HepG2 (cell line): Measurements from ENCODE around the gene SSR2. TPM values are rescaled to one million over a fixed set of nuclear protein-coding genes. Genes with fewer than 3 reads are reported as not detected.

ENCODE experiments used
- ATAC-seq: fragments of 200-7000 bp; cut with Tn5 transposase; 3 replicates; pipeline ENCODE4 v1.9.1; 2020; ENCODE audit warnings: mild to moderate bottlenecking, moderate library complexity
- BruUV-seq: library from RNA; stranded (reverse); fragments of 400-500 nt; replicated peaks from 2 replicates; lab custom pipeline; 2021; lab: Mats Ljungman, UMichigan
- CTCF ChIA-PET: fragments of 300-600 bp; formaldehyde crosslinking; extraction: SDS; loops from one replicate; lab custom pipeline; 2021; ENCODE audit warnings: low total read pairs, inconsistent platforms, low intra/inter-chr PET ratio; lab: Yijun Ruan, JAX
- POLR2A ChIA-PET: fragments of 350-600 bp; sonication (Branson Sonifier 250); formaldehyde crosslinking; loops from one replicate; lab custom pipeline; 2020; ENCODE audit warnings: antibody characterized with exemption, inconsistent platforms; lab: Yijun Ruan, JAX
- DNase-seq: peaks from one replicate; pipeline ENCODE4 v3.0.0-alpha.2; 2015; ENCODE audit warnings: low spot score
- FAIRE-seq: peaks from 3 replicates; lab custom pipeline; 2011; peaks lifted over from hg19 to GRCh38; lab: Jason Lieb, UNC
- H2AFZ ChIP-seq: one replicate; pipeline ENCODE4 v1.6.1; 2011; ENCODE audit warnings: low read length, inconsistent platforms
- H3K27ac ChIP-seq: fragments of 300-600 bp; 3 replicates; pipeline ENCODE4 v1.8.0; 2011; ENCODE audit warnings: mixed run types, mild to moderate bottlenecking, mixed read lengths, low read length, inconsistent platforms; ENCODE audit not compliant: insufficient read depth; ENCODE audit errors: extremely low read length
- H3K27me3 ChIP-seq, 2 experiments: fragments of 200-600 bp in 1 of 2; 2 replicates in 1 of 2; 3 replicates in 1 of 2; pipeline versions ENCODE4 v1.6.0 to v1.8.0; 2011; ENCODE audit warnings: low read length in 2 of 2, mild to moderate bottlenecking in 2 of 2, moderate library complexity in 2 of 2, inconsistent platforms in 1 of 2; ENCODE audit not compliant: insufficient read depth in 2 of 2, control insufficient read depth in 1 of 2
- H3K36me3 ChIP-seq, 2 experiments: fragments of 200-600 bp in 1 of 2; replicated peaks in 1 of 2; 2 replicates in 1 of 2; 3 replicates in 1 of 2; pipeline versions ENCODE4 v1.5.1 to v1.8.0; 2011; ENCODE audit warnings: low read length in 2 of 2, inconsistent platforms in 1 of 2; ENCODE audit not compliant: insufficient read depth in 2 of 2, control insufficient read depth in 1 of 2
- H3K4me1 ChIP-seq: 2 replicates; pipeline ENCODE4 v1.5.1; 2012; ENCODE audit warnings: low read length, inconsistent platforms; ENCODE audit not compliant: insufficient read depth
- H3K4me2 ChIP-seq: 2 replicates; pipeline ENCODE4 v1.6.0; 2011; ENCODE audit warnings: low read depth, low read length, inconsistent platforms
- H3K4me3 ChIP-seq, 3 experiments: fragments of 200-600 bp in 1 of 3; sonication (generic), shearing (Covaris generic) in 1 of 3; replicated peaks in 1 of 3; 2 replicates each; pipeline ENCODE4 v1.5.1; 2011 to 2016; ENCODE audit warnings: low read length in 3 of 3, inconsistent platforms in 2 of 3, low read depth in 2 of 3, mild to moderate bottlenecking in 2 of 3, control low read depth in 1 of 3, mixed read lengths in 1 of 3; ENCODE audit not compliant: insufficient read depth in 1 of 3
- H3K79me2 ChIP-seq: one replicate; pipeline ENCODE4 v1.6.1; 2011; ENCODE audit warnings: low read length, inconsistent platforms; ENCODE audit not compliant: insufficient read depth
- H3K9ac ChIP-seq: 2 replicates; pipeline ENCODE4 v1.6.0; 2011; ENCODE audit warnings: mild to moderate bottlenecking, low read depth, low read length, inconsistent platforms; ENCODE audit not compliant: insufficient read depth
- H3K9me3 ChIP-seq: 2 replicates; pipeline ENCODE4 v1.5.1; 2012; ENCODE audit warnings: mild to moderate bottlenecking, low read length
- H4K20me1 ChIP-seq: 2 replicates; pipeline ENCODE4 v1.6.0; 2011; ENCODE audit warnings: inconsistent platforms, mild to moderate bottlenecking, low read length, moderate library complexity; ENCODE audit not compliant: insufficient read depth
- ELF3 ChIP-seq: IDR thresholded peaks from 2 replicates; pipeline ENCODE4 v1.6.1; 2016; ENCODE audit warnings: missing genetic modification reagents, missing compliant biosample characterization
- PHF21A ChIP-seq: sonication (generic); formaldehyde crosslinking; IDR thresholded peaks from 2 replicates; pipeline ENCODE4 v1.5.0; 2020; ENCODE audit warnings: mild to moderate bottlenecking, missing genetic modification reagents
- RARA ChIP-seq: IDR thresholded peaks from 2 replicates; pipeline ENCODE4 v1.6.1; 2016; ENCODE audit warnings: missing genetic modification reagents, missing compliant biosample characterization
- RXRB ChIP-seq: IDR thresholded peaks from 2 replicates; pipeline ENCODE4 v1.6.1; 2016; ENCODE audit warnings: borderline replicate concordance, missing genetic modification reagents, missing compliant biosample characterization
- TAF15 ChIP-seq: fragments of 200-400 bp; formaldehyde crosslinking; IDR thresholded peaks from one replicate; pipeline ENCODE4 v1.6.1; 2018; ENCODE audit warnings: mild to moderate bottlenecking, low read depth, low read length; ENCODE audit not compliant: poor library complexity, severe bottlenecking
- THAP11 ChIP-seq: IDR thresholded peaks from 2 replicates; pipeline ENCODE4 v1.6.1; 2016; ENCODE audit warnings: missing biosample characterization, missing genetic modification reagents
- ZNF34 ChIP-seq: sonication (generic); formaldehyde crosslinking; IDR thresholded peaks from 2 replicates; pipeline ENCODE4 v1.4.0; 2020; ENCODE audit warnings: mild to moderate bottlenecking, missing genetic modification reagents, borderline replicate concordance
- WGBS: methylation state at CpG from one replicate; pipeline ENCODE4 v1.1.6; 2017; ENCODE audit warnings: low lambda C conversion rate; 5-methylcytosine and 5-hydroxymethylcytosine counted together
- in situ Hi-C: cut with HindIII; loops from 2 replicates; pipeline ENCODE4 v1.10.0; 2017; ENCODE audit warnings: low pct_unique_long_range_greater_than_20kb; ENCODE audit not compliant: extremely low pct_ligation_motif_present
- intact Hi-C: fragments of 100-400 bp; cut with micrococcal nuclease; formaldehyde crosslinking; loops from one replicate; pipeline ENCODE4 v1.10.0; 2022; ENCODE audit not compliant: unreplicated experiment
- polyA plus RNA-seq, 8 experiments: library from polyadenylated mRNA; depleted of rRNA in 3 of 8; stranded (reverse) in 7 of 8; unstranded in 1 of 8; fragments of >200 nt; fragmentation: Illumina TruSeq in 4 of 8; extraction: Trizol in 4 of 8; gene quantifications; 2 replicates each; pipeline versions ENCODE4 v1.2.1 to v1.2.3, GENCODE V29; 2011 to 2016; ENCODE audit warnings: low read depth in 4 of 8, missing spikeins in 1 of 8, mixed read lengths in 1 of 8; ENCODE audit not compliant: insufficient read depth in 1 of 8
- total RNA-seq, 5 experiments: library from RNA; depleted of rRNA; stranded (reverse); fragments of >200 nt; fragmentation: Illumina TruSeq; extraction: Trizol; gene quantifications; 2 replicates each; pipeline ENCODE4 v1.2.3, GENCODE V29; 2016; ENCODE audit warnings: low read depth in 1 of 5
- TF ChIP-seq, protein P1 (sequence below): sonication (generic); formaldehyde crosslinking; conservative IDR thresholded peaks from 2 replicates; pipeline ENCODE4 v1.4.0; 2020; ENCODE audit warnings: mild to moderate bottlenecking, missing genetic modification reagents, moderate library complexity
- TF ChIP-seq, protein P2 (sequence below): sonication (generic); formaldehyde crosslinking; conservative IDR thresholded peaks from 2 replicates; pipeline ENCODE4 v1.4.0; 2020; ENCODE audit warnings: missing genetic modification reagents
- TF ChIP-seq, protein P3 (sequence below): sonication (generic); formaldehyde crosslinking; IDR thresholded peaks from 2 replicates; pipeline ENCODE4 v1.4.0; 2020; ENCODE audit warnings: missing genetic modification reagents
- TF ChIP-seq, protein P4 (sequence below): IDR thresholded peaks from 2 replicates; pipeline ENCODE4 v1.4.0; 2020; ENCODE audit warnings: mild to moderate bottlenecking, missing genetic modification reagents

SSR2 gene
- total and polyA plus RNA-seq, 2 of the 13 experiments (the other 11 are each of a cell fraction or from before 2014, with no cell fraction given) = 284 to 461 TPM

DNA sequence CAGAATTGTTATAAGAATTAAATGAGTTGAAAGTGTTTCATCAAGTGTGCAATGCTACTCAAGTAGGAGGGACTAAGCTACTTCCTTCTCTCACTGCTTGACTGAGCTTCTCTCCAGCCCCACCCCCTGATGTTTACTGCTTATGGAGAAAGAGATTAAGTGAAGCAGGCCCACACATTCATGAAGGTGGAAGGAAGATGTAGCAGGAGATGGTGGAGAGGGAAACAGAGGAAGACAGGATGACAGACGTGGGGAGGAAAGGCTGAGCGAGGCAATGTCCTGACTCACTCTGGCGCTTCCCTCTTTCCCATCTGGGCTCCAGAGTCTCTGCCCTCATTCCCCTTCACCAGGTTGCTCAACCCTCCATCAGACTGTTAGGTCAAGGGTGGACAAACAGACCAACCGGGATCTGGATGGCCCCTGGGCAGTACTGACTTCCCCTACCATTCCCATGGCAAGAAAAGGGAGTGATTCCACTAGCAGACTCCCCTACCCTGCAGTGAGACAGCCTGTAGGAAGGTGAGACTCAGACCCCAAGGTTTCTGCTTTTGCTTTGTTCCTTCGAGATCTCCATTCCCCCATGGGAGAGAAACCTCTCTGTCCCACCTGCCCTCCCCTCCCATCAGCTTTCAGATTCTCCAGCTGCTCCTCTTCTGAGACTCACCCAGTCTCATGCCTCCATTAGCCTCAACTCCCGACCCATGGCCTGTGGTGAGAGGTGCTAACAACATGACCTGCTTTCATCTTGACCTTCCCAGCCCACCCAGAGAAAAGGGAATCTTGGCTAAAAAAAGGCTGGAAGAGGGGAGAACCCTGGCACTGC lies 39.3 kb downstream of the SSR2 start:
- Histone ChIP-seq H3K4me2 (peak overlapping the region; percentile 68), H4K20me1 (no peaks in the 10 kb centered on the region), H3K4me3 (peak overlapping the region in 2 of 3 experiments; percentile 3 to 28; a peak in 1 of 6 replicates), H3K36me3 (no peaks in the 10 kb centered on the region), H3K4me1 (peaks cover 71% of the 10 kb centered on the region), H3K9me3 (no peaks in the 10 kb centered on the region), H3K9ac (no peak overlapping the region), H2AFZ (no peak overlapping the region), H3K27ac (no peak overlapping the region), H3K27me3 (no peaks in the 10 kb centered on the region; a peak in 1 of 5 replicates), H3K79me2 (peaks cover 15% of the 10 kb centered on the region)
- intact Hi-C loops = loop anchor here (1.0 kb wide), 1 partner anchor 14 kb away; no protein-coding TSS in a partner anchor
- ATAC-seq (peak; percentile 63), DNase-seq (peak; percentile 54), FAIRE-seq (peak; percentile 63)
- ChIA-PET CTCF (no interaction called here), POLR2A (interaction anchor here (0.6 to 13.5 kb wide), 4 partner anchors 10 to 47 kb away, joined by 3 to 390 read pairs (median 26); partner anchors contain the start of genes KHDC4 and RXFP4)
- in situ Hi-C loops = loop anchor here (10.0 kb wide), 1 partner anchor 47 kb away; the partner anchor contains the start of gene KHDC4
- BruUV-seq = no TSS peak
- 20% methylated on average over 6 of the region's 6 CpGs for WGBS
- peak; percentile 40; the same call in 1 of the 2 replicates for TF ChIP-seq PHF21A (CRISPR knock-in tag)
- TF ChIP-seq ZNF34 (CRISPR knock-in tag) = no peak
- TF ChIP-seq, protein P1, sequence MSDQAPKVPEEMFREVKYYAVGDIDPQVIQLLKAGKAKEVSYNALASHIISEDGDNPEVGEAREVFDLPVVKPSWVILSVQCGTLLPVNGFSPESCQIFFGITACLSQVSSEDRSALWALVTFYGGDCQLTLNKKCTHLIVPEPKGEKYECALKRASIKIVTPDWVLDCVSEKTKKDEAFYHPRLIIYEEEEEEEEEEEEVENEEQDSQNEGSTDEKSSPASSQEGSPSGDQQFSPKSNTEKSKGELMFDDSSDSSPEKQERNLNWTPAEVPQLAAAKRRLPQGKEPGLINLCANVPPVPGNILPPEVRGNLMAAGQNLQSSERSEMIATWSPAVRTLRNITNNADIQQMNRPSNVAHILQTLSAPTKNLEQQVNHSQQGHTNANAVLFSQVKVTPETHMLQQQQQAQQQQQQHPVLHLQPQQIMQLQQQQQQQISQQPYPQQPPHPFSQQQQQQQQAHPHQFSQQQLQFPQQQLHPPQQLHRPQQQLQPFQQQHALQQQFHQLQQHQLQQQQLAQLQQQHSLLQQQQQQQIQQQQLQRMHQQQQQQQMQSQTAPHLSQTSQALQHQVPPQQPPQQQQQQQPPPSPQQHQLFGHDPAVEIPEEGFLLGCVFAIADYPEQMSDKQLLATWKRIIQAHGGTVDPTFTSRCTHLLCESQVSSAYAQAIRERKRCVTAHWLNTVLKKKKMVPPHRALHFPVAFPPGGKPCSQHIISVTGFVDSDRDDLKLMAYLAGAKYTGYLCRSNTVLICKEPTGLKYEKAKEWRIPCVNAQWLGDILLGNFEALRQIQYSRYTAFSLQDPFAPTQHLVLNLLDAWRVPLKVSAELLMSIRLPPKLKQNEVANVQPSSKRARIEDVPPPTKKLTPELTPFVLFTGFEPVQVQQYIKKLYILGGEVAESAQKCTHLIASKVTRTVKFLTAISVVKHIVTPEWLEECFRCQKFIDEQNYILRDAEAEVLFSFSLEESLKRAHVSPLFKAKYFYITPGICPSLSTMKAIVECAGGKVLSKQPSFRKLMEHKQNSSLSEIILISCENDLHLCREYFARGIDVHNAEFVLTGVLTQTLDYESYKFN (CRISPR knock-in tag) = peak; percentile 34; the same call in 1 of the 2 replicates
- peak; percentile 30; the same call in 1 of the 2 replicates for TF ChIP-seq ELF3 (CRISPR knock-in tag)
- TF ChIP-seq, protein P2, sequence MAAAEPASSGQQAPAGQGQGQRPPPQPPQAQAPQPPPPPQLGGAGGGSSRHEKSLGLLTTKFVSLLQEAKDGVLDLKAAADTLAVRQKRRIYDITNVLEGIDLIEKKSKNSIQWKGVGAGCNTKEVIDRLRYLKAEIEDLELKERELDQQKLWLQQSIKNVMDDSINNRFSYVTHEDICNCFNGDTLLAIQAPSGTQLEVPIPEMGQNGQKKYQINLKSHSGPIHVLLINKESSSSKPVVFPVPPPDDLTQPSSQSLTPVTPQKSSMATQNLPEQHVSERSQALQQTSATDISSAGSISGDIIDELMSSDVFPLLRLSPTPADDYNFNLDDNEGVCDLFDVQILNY (CRISPR knock-in tag) = no peak
- TF ChIP-seq, protein P3, sequence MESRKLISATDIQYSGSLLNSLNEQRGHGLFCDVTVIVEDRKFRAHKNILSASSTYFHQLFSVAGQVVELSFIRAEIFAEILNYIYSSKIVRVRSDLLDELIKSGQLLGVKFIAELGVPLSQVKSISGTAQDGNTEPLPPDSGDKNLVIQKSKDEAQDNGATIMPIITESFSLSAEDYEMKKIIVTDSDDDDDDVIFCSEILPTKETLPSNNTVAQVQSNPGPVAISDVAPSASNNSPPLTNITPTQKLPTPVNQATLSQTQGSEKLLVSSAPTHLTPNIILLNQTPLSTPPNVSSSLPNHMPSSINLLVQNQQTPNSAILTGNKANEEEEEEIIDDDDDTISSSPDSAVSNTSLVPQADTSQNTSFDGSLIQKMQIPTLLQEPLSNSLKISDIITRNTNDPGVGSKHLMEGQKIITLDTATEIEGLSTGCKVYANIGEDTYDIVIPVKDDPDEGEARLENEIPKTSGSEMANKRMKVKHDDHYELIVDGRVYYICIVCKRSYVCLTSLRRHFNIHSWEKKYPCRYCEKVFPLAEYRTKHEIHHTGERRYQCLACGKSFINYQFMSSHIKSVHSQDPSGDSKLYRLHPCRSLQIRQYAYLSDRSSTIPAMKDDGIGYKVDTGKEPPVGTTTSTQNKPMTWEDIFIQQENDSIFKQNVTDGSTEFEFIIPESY (CRISPR knock-in tag) = peak; percentile 55; the same call in 1 of the 2 replicates
- no peak for TF ChIP-seq TAF15
- TF ChIP-seq RXRB (CRISPR knock-in tag) = peak; percentile 66; the same call in 1 of the 2 replicates
- TF ChIP-seq THAP11 (CRISPR knock-in tag) = peak; percentile 43
- TF ChIP-seq, protein P4, sequence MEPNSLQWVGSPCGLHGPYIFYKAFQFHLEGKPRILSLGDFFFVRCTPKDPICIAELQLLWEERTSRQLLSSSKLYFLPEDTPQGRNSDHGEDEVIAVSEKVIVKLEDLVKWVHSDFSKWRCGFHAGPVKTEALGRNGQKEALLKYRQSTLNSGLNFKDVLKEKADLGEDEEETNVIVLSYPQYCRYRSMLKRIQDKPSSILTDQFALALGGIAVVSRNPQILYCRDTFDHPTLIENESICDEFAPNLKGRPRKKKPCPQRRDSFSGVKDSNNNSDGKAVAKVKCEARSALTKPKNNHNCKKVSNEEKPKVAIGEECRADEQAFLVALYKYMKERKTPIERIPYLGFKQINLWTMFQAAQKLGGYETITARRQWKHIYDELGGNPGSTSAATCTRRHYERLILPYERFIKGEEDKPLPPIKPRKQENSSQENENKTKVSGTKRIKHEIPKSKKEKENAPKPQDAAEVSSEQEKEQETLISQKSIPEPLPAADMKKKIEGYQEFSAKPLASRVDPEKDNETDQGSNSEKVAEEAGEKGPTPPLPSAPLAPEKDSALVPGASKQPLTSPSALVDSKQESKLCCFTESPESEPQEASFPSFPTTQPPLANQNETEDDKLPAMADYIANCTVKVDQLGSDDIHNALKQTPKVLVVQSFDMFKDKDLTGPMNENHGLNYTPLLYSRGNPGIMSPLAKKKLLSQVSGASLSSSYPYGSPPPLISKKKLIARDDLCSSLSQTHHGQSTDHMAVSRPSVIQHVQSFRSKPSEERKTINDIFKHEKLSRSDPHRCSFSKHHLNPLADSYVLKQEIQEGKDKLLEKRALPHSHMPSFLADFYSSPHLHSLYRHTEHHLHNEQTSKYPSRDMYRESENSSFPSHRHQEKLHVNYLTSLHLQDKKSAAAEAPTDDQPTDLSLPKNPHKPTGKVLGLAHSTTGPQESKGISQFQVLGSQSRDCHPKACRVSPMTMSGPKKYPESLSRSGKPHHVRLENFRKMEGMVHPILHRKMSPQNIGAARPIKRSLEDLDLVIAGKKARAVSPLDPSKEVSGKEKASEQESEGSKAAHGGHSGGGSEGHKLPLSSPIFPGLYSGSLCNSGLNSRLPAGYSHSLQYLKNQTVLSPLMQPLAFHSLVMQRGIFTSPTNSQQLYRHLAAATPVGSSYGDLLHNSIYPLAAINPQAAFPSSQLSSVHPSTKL = peak; percentile 58
- peak; percentile 56 for TF ChIP-seq RARA (CRISPR knock-in tag)
